ENCODE results near the gene UNKL.
"Not testable (repeated sequence)": the region's sequence is repeated elsewhere in the genome, so short reads cannot be mapped to it uniquely, and the experiment has no call there.

Gene UNKL

GRCh38 chr16:1335211-1335971 lies 79.1 kb downstream of the UNKL start:
- DNase-seq = no peak

GRCh38 chr16:1334739-1335138 lies 79.8 kb downstream of the UNKL start:
- no peak for DNase-seq

GRCh38 chr16:1333854-1334700 lies 80.4 kb downstream of the UNKL start:
- no peak for DNase-seq

- DNase-seq = no peak
These were observed 81.2 kb downstream of the UNKL start, which contains the start of gene BAIAP3 for GRCh38 chr16:1333149-1333812. TSS of gene BAIAP3 (plus strand) at chr16:1333645. CDS start at chr16:1338550, 4,905 bp downstream.

GRCh38 chr16:1332618-1333148 lies 81.8 kb downstream of the UNKL start:
- no peak for DNase-seq

- DNase-seq = peak; percentile 37
These were observed 82.5 kb downstream of the UNKL start for GRCh38 chr16:1331712-1332617.

- DNase-seq = no peak
These were observed 83.4 kb downstream of the UNKL start for GRCh38 chr16:1330931-1331711.

GRCh38 chr16:1330260-1330914 lies 84.1 kb downstream of the UNKL start:
- DNase-seq = no peak

GRCh38 chr16:1328961-1329360 lies 85.5 kb downstream of the UNKL start:
- not testable (repeated sequence) for DNase-seq

GRCh38 chr16:1328136-1328535 lies 86.4 kb downstream of the UNKL start:
- DNase-seq = not testable (repeated sequence)

GRCh38 chr16:1327619-1327947 lies 86.9 kb downstream of the UNKL start:
- no peak for DNase-seq

- no peak for DNase-seq
These were observed 87.4 kb downstream of the UNKL start for GRCh38 chr16:1326946-1327618.

- DNase-seq = no peak
These were observed 88.1 kb downstream of the UNKL start for GRCh38 chr16:1326391-1326790.

GRCh38 chr16:1325673-1326371 lies 88.7 kb downstream of the UNKL start:
- no peak for DNase-seq

GRCh38 chr16:1325261-1325660 lies 89.2 kb downstream of the UNKL start:
- DNase-seq = no peak

GRCh38 chr16:1324286-1324826 lies 90.1 kb downstream of the UNKL start:
- DNase-seq = no peak

- DNase-seq = no peak
These were observed 90.9 kb downstream of the UNKL start for GRCh38 chr16:1323296-1324239.

- no peak for DNase-seq
These were observed 92.1 kb downstream of the UNKL start for GRCh38 chr16:1322407-1322806.
